ENCODE measurements around the gene GPR176.

The GPR176 gene, protein sequence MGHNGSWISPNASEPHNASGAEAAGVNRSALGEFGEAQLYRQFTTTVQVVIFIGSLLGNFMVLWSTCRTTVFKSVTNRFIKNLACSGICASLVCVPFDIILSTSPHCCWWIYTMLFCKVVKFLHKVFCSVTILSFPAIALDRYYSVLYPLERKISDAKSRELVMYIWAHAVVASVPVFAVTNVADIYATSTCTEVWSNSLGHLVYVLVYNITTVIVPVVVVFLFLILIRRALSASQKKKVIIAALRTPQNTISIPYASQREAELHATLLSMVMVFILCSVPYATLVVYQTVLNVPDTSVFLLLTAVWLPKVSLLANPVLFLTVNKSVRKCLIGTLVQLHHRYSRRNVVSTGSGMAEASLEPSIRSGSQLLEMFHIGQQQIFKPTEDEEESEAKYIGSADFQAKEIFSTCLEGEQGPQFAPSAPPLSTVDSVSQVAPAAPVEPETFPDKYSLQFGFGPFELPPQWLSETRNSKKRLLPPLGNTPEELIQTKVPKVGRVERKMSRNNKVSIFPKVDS

DNA sequence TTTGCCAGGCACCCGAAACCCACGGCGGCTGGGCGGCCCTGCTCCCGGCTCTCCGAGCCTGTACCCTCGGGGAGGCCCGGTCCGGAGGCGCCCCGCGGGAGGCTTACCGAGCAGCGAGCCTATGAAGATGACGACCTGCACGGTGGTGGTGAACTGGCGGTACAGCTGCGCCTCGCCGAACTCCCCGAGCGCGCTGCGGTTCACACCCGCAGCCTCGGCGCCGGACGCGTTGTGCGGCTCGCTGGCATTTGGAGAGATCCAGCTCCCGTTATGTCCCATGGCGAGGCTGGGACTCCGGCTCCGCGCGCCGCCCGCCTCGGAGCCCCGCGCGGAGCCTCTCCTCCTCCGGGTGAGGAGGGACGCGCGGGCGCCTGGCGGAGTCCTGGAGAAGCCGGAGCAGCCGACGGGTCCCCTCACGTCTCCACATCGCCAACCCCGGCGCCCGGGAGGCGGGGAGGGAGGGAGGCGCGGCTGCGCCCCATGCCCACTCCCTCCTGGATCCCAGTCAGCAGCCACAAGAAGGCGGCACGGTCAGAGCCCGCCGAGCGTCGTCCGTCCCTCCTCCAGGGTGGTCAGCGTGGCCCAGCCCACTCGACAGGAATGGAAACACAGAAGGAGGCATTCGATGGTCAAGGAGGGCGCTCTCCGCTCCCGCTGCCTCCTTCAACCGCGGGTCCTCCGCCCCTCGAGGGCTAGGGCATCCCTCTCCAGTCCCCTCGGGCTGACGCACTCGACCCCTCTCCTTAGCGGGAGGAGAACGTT lies at the start of gene GPR176:
Gene GPR176, minus strand, starts transcription at position 519 of the 762 bp plus-strand sequence. Its CDS starts 240 bp downstream, at position 279.
- CTCF ChIA-PET, result no interaction called here
- POLR2A ChIA-PET, result interaction anchor here (1.0 to 7.0 kb wide), 6 partner anchors 12 to 137 kb away, joined by 4 to 54 read pairs (median 6); partner anchors contain the start of genes EIF2AK4 and FSIP1
- TF ChIP-seq ELF4 (IDR thresholded peaks at IDR 0.05) (no peak), L3MBTL2 (conservative IDR thresholded peaks at IDR 0.05) (peak; percentile 72; the same call in 1 of the 2 replicates), ARNT (IDR thresholded peaks at IDR 0.05) (no peak), BHLHE40 (IDR thresholded peaks at IDR 0.05; ENCODE audit: borderline replicate concordance) (no peak)
- peak; percentile 25 for DNase-seq (ENCODE audit: extremely low spot score)

DNA sequence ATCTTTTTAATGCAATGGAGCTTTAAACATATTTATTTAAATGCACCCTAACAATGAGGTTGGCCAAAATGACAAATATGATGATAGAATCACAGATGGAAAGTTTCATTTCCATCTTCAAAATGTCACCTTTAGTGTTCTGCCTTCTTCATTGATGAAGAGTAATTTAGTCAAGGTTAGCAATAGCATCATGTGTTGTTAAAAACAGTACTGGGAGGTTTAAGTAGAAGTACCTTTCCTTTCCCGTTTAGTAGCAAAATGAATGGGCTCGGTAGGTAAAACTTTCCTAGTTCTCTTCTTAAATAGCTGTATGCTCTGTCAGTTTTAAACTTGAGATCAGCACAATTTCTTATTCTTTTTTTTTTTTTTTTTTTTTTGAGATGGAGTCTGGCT lies 48.9 kb upstream of the GPR176 start:
- ChIA-PET CTCF (interaction anchor here (0.6 to 0.7 kb wide), 2 partner anchors 63 to 171 kb away, joined by 4 to 10 read pairs; no protein-coding TSS in a partner anchor), POLR2A (no interaction called here)
- TF ChIP-seq L3MBTL2 (conservative IDR thresholded peaks at IDR 0.05) (no peak), SUZ12 (IDR thresholded peaks at IDR 0.05) (no peak), ZNF384 (IDR thresholded peaks at IDR 0.05) (no peak), HDGF (IDR thresholded peaks at IDR 0.05; ENCODE audit: borderline replicate concordance) (no peak), FOXA1 (IDR thresholded peaks at IDR 0.05) (no peak), TARDBP (IDR thresholded peaks at IDR 0.05) (no peak), ARNT (IDR thresholded peaks at IDR 0.05) (no peak), FOXM1 (IDR thresholded peaks at IDR 0.05; ENCODE audit: borderline replicate concordance) (no peak), NFRKB (IDR thresholded peaks at IDR 0.05) (no peak), CTBP1 (IDR thresholded peaks at IDR 0.05; ENCODE audit: borderline replicate concordance) (no peak), FOXK2 (IDR thresholded peaks at IDR 0.05) (no peak), BHLHE40 (IDR thresholded peaks at IDR 0.05; ENCODE audit: borderline replicate concordance) (no peak), LEF1 (IDR thresholded peaks at IDR 0.05; ENCODE audit: borderline replicate concordance) (no peak), ELF4 (IDR thresholded peaks at IDR 0.05) (no peak)
- TF ChIP-seq, protein P1, sequence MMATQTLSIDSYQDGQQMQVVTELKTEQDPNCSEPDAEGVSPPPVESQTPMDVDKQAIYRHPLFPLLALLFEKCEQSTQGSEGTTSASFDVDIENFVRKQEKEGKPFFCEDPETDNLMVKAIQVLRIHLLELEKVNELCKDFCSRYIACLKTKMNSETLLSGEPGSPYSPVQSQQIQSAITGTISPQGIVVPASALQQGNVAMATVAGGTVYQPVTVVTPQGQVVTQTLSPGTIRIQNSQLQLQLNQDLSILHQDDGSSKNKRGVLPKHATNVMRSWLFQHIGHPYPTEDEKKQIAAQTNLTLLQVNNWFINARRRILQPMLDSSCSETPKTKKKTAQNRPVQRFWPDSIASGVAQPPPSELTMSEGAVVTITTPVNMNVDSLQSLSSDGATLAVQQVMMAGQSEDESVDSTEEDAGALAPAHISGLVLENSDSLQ (IDR thresholded peaks at IDR 0.05), result no peak
- DNase-seq (ENCODE audit: extremely low spot score), result no peak

DNA sequence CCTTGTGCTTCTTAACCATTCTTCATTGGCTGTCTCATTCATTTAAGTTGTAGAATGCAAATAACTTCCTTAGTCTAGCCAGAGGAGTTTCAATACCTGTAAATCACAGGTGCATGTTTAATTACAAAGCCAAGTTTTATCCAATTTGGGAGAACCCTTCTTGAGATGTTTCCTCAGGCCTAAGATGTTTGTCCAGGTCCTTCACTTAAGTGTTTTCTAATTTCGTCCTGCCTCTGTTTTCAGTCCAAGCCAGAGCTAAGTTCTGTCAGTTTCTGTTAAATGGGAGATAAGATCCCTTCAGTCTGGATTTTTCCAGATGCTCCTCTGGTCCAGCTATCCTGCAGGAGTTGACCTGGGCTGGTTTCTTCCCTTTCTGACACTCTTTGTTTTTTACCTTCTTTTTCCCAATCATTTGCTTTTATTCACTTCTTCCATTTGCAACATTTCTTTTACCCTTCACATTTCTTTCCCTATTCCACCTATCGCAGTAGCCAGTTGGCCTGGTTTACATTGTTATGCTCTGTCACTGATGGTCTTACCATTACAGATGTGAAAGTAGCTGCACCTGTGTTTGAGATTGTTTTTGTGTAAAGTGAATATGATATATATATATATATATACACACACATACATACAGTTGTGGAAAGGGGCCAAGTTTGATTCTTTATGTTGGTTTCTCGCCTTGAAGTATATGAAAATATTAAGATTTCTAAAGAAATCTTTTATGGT lies 48.4 kb upstream of the GPR176 start:
- no peak for DNase-seq (ENCODE audit: extremely low spot score)
- CTCF ChIA-PET, result interaction anchor here (0.6 to 0.7 kb wide), 2 partner anchors 63 to 170 kb away, joined by 4 to 10 read pairs; no protein-coding TSS in a partner anchor
- no peak for TF ChIP-seq SUZ12 (IDR thresholded peaks at IDR 0.05)
- POLR2A ChIA-PET, result no interaction called here

DNA sequence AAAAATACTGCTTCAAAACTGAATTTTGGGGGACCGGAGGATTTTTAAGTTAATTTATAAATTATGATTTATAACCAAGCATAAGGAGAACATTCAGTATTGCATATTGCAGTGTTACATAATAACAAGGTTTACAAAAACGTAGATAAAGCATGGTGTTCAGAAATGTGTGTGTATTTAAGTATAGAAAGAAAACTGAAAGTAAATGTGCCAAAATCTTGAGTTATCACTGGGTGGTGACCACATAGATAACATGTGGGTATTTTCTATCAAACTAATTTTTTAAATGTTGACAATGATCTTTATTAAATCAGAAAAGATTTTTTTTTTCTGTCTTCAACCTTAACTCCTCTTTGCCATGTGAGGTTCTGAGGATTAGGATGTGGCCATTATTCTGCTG lies 46.5 kb upstream of the GPR176 start:
- ChIA-PET POLR2A (no interaction called here), CTCF (interaction anchor here (0.7 kb wide), 1 partner anchor 371 kb away, joined by 3 read pairs; no protein-coding TSS in a partner anchor)
- DNase-seq (ENCODE audit: extremely low spot score), result no peak
- TF ChIP-seq HDGF (IDR thresholded peaks at IDR 0.05; ENCODE audit: borderline replicate concordance) (no peak), FOXM1 (IDR thresholded peaks at IDR 0.05; ENCODE audit: borderline replicate concordance) (no peak), ARNT (IDR thresholded peaks at IDR 0.05) (no peak), ZNF384 (IDR thresholded peaks at IDR 0.05) (no peak), FOXA1 (IDR thresholded peaks at IDR 0.05) (no peak), SP1 (IDR thresholded peaks at IDR 0.05) (no peak), FOXK2 (IDR thresholded peaks at IDR 0.05) (no peak)
- TF ChIP-seq, protein P1 (IDR thresholded peaks at IDR 0.05), result no peak

DNA sequence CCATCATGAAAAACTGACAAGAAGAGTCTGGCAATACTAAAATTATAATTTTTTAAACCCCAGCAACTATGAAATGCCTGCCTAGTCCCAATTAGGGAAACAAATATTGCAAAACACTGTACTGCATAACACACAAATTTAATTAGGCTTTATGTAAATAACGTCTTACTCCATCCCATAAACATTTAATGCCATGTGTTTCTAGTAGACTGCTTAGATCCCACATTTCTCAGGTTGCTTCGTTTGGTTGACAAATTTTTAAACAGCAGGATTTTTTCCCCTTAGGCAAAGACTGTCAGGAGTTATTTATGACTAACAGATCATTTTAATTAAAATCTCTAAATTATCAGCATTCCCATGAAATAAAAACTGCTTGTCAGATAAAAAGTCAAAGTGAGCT lies 43.7 kb upstream of the GPR176 start:
- CTCF ChIA-PET, result no interaction called here

DNA sequence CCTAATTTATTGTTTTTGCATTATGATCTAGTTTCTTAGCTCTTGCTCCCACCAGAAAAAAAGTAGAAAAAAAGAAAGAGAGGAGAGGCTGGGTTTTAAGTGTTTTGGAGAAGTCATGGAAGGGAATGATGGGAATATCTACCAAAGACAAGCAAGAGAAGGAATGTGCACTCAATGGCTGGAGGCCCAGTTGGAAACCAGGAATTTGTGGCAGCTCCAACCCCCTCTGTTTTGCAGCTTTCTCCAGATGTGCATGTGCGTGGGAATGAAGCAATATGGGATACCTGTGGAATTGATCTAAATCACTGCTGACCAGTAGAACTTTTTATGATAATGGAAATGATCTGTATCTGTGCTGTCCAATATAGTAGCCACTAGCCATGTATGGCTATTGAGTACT lies 41.0 kb upstream of the GPR176 start:
- TF ChIP-seq FOXA1 (IDR thresholded peaks at IDR 0.05), result no peak
- no peak for TF ChIP-seq HDGF (IDR thresholded peaks at IDR 0.05; ENCODE audit: borderline replicate concordance)
- TF ChIP-seq CTBP1 (IDR thresholded peaks at IDR 0.05; ENCODE audit: borderline replicate concordance), result no peak
- no peak for TF ChIP-seq ARNT (IDR thresholded peaks at IDR 0.05)
- no peak for TF ChIP-seq ELF4 (IDR thresholded peaks at IDR 0.05)
- no peak for TF ChIP-seq ZNF384 (IDR thresholded peaks at IDR 0.05)
- no peak for TF ChIP-seq LEF1 (IDR thresholded peaks at IDR 0.05; ENCODE audit: borderline replicate concordance)
- TF ChIP-seq NFRKB (IDR thresholded peaks at IDR 0.05), result no peak
- no peak for TF ChIP-seq FOXK2 (IDR thresholded peaks at IDR 0.05)
- TF ChIP-seq FOXM1 (IDR thresholded peaks at IDR 0.05; ENCODE audit: borderline replicate concordance), result no peak
- no peak for TF ChIP-seq TARDBP (IDR thresholded peaks at IDR 0.05)
- TF ChIP-seq BHLHE40 (IDR thresholded peaks at IDR 0.05; ENCODE audit: borderline replicate concordance), result no peak
- no peak for TF ChIP-seq L3MBTL2 (conservative IDR thresholded peaks at IDR 0.05)
- TF ChIP-seq SP1 (IDR thresholded peaks at IDR 0.05), result no peak
- TF ChIP-seq, protein P1 (IDR thresholded peaks at IDR 0.05), result no peak
- no peak for TF ChIP-seq SUZ12 (IDR thresholded peaks at IDR 0.05)
- no peak for DNase-seq (ENCODE audit: extremely low spot score)
- ChIA-PET CTCF (no interaction called here), POLR2A (no interaction called here)

More for the DNA sequence above, 43.7 kb upstream of the GPR176 start:
- DNase-seq (ENCODE audit: extremely low spot score), result no peak
- POLR2A ChIA-PET, result no interaction called here
- TF ChIP-seq ELF4 (IDR thresholded peaks at IDR 0.05), result no peak

All from HEK293T (cell line).